HG02981 (cell line): Measurements from ENCODE around the gene PDSS2.
"Not testable (repeated sequence)": the region's sequence is repeated elsewhere in the genome, so short reads cannot be mapped to it uniquely, and the experiment has no call there.

Source experiments
- ATAC-seq: cut with Tn5 transposase; IDR thresholded peaks from one replicate; pipeline ENCODE4 v1.9.1; 2021; ENCODE audit warnings: mild to moderate bottlenecking, moderate library complexity; ENCODE audit not compliant: unreplicated experiment

The PDSS2 gene

DNA sequence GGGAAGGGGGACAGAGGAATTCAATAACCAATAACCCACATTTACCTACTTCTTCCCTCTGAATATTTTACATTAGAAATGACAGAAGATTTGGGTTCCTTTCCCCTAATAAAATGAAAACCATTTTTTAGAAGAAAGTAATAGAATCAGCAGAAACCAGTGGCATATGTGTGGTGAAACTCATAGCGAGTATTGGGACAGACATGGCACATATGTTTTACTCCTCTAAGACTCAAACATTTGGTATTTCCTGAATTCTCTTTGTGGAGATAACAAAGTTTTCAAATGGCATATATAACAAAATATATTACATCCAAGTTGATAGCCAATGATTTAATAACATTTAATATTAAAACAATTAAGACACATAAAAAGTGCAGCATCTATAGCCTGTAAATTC is 331.2 kb downstream of the PDSS2 start:
- ATAC-seq: no peak

DNA sequence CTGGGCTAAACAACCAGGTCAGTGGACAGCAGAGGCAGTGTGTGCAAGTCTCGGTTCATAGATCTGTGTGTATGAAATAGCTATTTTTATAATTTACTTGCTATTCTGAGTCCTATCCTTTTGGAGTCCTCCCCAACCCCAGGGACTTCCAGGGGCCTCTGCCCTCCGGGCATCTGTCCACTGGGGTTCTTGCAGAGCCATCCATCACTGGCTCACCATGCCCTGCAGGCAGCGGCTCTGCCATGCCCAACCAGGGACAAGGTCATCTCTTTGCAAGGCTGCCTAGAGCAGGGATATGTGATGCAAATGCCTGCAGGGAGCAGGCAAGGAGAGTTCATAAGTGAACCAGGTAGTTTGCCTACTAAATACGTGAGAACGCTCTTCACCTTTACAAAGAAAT is 333.6 kb downstream of the PDSS2 start:
- no peak for ATAC-seq

DNA sequence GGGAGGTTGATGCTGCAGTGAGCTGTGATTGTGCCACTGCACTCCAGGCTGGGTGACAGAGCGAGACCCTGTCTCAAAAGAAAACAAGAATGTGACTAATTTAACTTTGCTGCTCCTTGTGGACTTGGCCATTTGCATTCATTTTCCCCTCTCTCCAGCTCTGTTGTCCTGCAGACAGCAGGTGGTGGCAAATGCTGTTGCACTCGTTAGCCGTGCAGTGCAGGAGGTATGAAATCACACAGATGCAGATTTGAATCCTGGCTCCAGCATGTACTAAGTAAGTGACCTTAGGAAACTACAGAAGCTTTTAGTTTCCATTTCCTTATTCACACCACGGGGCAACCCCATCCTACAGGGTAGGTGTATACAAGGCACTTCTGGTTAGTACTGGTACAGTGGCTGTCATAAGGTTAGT is 334.4 kb downstream of the PDSS2 start:
- peak; percentile 48 for ATAC-seq

DNA sequence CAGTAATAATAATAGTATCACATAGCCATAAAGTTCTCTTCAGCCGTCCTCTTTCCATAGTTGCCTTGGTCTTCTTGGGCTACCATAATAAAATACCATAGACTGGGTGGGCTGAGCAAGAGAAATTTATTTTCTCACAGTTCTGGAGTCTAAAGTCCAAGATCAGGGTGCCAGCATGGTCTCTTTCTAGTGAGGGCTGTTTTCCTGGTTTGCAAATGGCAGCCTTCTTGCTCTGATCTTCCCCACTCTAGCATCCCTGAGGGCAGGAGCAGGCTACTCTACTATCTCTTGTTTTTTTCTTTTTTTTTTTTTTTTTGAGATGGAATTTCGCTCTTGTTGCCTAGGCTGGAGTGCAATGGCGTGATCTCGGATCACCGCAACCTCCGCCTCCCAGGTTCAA is 335.9 kb downstream of the PDSS2 start:
- no peak for ATAC-seq

DNA sequence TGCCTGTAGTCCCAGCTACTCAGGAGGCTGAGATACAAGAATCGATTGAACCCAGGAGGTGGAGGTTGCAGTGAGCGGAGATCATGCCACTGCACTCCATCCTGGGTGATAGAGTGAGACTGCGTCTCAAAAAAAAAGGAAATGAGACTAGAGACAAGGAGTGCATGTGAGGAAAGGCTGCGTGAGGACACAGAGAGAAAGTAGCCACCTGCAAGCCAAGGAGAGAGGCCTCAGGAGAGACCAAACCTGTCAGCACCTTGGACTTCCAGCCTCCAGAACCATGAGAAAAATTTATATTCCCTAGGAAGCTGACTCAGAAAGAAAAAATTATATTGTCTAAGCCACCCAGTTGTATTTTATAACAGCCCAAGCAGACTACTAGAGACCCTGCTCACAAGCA is 336.6 kb downstream of the PDSS2 start:
- ATAC-seq: no peak

DNA sequence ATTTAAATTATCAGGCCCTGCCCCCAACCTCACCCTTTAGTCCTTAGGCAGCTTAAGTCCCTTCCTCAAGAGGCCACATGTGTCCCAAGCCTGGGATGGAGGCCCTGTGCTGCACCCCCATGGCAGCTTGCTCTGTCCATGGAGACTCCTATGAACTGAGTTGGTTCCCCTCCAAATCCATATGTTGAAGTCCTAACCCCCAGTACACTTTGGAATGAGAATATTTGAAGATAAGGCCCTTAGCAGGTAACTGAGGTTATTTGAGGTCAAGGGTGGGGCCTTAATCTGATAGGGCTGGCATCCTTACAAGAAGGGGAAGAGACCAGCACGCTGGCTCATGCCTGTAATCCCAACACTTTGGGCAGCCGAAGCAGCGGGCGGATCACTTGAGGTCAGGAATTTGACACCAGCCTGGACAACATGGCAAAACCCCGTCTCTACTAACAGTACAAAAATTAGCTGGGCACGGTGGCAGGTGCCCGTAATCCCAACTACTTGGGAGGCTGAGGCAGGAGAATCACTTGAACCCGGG is 337.3 kb downstream of the PDSS2 start:
- no peak for ATAC-seq

DNA sequence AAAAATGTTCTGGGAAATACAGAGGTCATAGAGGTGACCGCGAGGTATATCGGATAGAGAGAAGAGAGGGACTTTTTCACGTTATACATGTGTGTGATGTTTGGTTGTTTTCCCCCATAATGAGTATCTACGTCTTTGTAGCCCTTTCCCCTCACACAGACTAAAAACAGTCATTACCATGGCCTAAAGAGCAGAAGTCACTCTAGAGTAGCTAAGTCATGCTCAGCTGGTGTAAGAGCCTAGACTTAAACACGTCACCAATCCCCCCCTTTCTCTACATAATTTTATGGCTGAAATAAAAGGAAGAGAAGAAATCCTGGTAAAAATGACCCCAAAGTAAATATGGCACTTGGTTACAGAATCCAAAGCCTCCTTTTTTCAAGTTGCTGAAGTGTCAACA is 338.1 kb downstream of the PDSS2 start:
- ATAC-seq: no peak

DNA sequence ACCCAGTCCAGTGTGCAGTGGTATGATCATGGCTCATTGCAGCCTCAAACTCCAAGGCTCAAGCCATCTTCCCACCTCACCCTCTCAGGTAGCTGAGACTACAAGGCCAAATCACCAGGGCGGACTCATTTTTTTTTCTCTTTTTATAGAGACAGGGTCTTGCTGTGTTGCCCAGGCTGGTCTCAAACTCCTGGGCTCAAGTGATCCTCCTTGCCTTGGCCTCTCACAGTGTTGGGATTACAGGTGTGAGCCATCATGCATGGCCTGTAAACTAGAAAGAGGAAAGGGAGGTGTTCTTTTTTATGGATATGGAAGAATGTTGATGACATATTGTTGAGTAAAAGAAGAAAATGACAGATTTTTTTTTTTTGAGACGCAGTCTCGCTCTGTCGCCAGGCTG is 339.0 kb downstream of the PDSS2 start:
- ATAC-seq: no peak

DNA sequence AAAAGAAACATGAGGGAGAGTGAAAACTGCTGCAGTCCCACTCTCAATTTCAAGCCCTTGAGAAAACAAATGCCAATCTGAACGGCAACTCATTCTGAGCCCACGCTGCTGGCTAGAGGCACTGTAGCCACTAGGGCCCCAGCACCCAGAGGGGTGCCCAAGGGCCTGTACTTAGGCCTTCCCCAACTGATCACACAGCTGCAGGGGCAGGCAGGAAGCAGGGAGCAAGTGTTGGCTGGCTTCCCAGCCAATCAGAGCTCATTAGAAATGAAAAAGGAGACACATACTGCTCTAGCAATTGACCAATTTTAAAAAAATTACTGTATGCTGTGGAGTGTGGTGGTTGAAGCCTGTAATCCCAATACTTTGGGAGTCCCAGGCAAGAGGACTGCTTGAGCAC is 340.4 kb downstream of the PDSS2 start:
- ATAC-seq: no peak

DNA sequence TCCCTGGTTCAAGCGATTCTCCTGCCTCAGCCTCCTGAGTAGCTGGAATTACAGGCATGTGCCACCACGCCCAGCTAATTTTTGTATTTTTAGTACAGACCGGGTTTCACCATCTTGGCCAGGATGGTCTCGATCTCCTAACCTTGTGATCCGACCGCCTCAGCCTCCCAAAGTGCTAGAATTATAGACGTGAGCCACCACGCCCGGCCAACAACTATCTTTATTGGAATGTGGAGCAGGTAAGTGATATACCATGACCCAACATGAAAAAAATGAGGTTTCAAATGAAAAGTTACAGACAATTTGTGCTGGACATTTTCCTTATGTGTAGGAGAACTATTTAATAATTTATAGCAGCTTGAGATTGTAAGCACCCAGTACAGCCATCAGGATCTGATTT is 340.8 kb downstream of the PDSS2 start:
- ATAC-seq: not testable (repeated sequence)

DNA sequence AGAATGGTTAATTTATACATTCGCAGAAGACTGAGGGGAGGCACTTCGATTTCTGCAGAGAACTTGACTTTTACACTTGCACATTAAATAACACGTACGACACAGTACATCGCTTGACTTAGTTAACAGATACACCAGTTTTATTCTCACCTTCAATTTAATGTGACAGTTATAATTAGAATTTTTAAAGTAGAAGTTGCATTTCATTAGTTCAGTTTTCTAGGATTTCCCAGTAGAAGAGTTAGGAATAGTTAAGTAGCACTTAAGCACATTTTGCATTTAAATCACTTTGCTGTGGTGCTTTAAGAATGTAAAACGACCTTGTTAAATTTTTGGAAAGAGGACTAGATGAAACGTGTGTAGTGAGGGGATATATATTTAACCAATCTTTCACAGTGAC is 342.4 kb downstream of the PDSS2 start:
- ATAC-seq: no peak

DNA sequence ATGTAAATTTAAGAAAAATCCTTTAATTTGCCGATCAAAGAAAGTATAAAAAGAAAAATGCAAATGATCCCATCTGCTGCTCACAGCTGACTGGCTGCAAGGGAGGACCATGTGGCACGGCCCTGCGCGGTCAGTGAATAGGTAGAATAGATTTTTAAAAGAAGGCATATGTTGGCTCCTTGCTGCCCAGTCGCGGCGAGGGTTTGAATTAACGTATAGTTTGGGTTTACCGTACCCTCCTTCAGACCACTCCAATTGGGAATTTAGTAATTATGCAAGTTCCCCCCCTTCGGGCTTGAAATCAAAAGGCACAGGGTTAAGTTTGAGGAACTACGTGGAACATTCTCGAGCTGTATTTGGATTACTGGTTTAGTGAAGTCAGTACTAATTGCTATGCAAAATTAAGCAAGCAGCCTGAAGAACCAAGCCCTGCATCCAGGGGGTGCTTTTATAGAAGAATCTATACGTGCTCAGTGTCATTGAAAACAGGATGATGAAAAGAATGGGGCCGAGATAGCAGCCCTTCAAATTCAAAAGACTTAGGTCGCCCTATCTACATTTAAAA is 343.0 kb downstream of the PDSS2 start:
- ATAC-seq: no peak

DNA sequence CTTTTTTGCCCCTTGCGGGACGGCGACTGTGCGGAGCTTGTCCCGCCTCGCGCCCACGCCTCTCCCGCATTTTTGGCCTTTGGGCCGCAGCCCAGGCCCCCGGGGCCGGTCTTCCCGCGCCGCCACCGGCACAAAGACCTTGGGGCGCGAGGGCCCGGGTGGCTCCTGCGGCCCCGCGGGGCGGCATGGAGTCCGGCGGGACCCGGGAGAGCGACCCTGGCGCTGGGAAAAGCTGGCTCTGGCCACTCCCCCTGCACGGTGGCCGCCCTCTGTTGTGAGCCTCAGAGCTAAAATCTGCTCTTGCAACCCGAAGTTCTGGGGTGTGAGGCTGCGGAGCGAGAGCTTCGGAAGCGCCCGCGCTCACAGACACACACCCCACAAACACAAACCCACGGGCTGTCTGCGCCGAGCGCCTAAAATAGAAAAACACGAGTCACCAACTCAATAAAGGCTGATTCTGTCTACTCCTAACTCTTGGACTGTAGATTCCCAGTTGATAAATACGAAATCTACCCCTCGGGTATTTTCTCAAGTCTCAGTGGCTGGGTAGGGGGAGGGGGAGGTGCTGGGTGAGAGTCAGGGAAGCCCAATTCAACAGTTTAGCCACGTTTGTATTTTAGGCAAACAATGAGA is 343.6 kb downstream of the PDSS2 start:
- no peak for ATAC-seq

DNA sequence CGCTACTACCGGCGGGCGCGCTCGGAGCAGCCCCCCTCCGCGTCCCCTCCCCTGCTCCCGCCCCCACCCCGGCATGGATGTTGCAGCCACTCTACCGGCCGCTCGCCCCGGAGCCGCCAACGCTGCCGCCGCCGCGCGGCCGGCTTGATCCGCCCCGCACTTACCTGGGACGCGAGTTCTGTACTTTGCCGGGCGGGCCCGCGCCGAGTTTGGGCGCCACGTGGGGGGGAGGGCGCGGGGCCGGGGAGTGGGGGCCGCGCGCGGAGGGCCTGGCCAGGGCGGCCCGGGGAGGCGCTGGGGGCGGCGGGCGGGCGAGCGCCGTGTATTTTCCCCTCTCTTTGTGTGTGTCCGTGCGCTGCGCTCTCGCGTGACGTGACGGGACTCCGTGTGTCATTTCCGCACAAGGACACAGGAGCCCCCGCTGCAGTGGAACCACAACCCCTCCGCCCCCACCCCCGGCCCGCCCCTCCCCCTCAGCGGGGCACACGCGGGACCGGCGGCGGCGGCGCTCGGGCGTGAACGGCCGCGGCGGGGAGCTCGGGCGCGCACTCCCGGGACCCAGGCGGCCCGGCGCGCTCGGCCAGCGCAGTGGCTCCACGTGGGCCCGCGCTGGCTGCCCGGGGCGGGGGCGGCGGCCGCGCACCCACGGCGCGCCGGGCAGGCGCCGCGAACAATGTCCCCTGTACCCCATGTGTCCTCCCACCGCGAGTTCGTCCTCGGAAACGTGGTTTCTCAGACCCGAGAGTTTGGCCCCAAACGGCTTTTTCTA is 344.3 kb downstream of the PDSS2 start, which contains the start of gene BEND3:
Gene BEND3 (minus strand): TSS at position 590 of the 769 bp plus-strand sequence. CDS start 16,230 bp downstream, outside the sequence.
- no peak for ATAC-seq

DNA sequence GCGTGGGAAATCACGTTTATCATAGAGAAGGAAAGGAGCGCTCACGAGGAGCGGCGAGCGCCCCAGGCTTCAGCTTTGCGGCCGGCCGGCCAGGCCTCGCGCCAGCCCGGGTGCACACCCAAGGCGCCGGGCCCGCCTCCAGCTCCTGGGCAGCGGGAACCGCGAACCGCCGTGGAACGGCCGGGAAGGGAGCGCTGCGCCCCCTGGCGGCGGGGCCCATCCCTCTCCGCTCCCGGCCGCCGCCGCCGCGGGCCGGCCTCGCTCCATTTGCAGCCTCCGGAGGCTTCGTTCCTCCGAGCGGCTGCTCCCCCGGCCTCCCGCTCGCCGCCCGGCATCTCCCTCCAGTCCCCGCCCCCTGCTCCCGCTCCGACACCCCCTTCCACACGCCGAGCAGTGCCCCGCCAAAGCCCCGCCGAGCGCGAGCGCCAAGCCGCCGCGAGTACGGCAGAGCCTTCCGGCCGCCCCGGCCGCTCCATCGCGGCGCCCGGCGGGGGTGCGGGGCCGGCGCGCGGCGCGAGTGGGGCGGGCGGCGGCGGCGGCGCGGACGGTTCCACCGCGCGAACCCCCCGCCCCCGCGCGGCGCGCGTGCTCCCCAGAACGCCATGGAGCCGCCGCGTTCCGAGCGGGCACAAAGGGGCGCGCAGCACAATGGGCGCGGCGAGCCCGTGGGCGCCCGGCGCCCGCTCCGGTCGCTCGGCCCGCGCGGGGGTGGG is 345.0 kb downstream of the PDSS2 start:
- ATAC-seq: peak; percentile 55

DNA sequence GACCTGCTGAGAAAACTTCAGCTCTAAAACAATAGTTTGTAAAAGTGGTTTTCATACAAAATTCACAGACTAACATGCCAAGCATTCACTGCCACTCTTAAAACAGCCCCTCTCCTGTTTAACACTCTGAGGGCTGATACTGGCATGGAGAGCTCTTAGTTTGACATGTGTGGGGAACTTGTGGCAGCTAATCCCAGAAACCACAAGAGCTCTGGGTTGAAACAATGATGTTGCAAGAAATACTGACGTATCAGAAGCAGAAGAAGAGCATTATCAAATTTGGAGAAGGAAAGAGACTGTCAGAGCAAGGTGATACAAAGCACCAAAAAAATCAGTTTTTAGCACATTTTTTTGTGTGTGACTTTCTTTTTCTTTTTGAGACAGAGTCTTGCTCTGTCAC is 349.2 kb downstream of the PDSS2 start:
- no peak for ATAC-seq

DNA sequence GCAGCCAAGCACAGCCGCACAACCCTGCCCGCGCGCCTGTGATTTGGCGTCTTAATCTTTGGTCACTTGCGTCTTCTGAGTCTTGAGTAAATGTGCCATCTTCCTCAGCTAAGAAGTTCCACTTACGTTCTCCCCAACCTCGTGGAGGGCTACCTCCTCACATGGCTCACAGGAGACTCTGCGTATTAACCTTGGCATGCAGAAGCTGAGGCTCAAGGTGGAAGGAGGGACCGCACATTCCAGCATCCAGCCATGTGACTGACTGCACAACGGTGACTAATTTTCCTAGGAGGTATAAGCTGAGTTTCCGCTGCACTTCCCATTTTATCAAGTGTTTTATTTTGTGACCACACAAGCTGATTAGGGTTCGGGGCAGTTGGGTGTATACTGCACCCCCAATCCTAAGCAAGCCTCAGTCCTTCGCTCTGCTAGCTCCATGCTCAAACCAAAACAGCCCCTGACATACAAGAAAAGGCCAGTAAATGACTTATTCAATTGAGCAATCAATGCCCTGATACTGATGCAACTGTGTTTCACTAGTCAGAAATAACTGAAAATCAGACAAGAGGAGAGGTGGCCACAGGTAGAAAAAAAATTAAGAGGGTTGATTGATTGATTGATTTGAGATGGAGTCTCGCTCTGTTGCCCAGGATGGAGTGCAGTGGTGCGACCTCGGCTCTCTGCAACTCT is 351.0 kb downstream of the PDSS2 start:
- no peak for ATAC-seq

DNA sequence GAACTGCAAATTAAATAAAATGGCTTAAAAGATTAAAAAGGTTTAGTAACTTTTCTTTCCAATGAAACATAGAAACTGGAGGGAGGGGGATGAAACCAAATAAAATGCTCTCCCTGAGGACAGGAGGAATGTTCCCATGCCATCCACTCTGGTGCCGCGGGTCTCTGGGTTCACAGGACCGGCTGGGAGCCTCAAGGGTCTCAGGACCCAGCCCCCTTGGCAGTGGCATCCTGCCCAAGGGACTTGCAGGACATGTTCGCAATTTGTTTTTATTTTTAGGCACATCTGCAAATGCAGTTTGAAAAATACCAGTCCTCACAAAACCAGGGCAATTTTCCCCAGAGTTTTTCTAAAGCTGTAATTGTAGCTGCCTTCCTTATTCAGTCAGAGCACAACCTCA is 351.6 kb downstream of the PDSS2 start:
- no peak for ATAC-seq

DNA sequence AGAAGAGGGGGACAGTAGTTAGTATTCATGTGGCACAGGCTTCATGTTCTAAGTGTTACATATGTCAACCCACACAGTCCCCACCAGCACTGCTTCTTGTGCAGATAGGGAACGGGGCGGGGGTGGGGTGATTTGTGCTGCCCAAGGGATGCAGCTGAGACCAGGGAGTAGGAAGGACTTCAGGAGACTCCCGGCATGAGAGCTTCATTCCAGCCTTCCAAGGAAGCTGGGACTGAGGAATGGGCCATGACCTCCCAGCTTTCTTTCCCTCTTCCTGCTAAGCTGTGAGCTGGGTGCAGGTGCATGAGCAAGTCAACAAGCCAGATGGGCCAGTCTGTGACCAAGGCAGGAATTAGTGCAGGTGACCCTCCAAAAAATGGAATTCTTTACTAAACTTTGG is 353.2 kb downstream of the PDSS2 start:
- ATAC-seq: no peak

DNA sequence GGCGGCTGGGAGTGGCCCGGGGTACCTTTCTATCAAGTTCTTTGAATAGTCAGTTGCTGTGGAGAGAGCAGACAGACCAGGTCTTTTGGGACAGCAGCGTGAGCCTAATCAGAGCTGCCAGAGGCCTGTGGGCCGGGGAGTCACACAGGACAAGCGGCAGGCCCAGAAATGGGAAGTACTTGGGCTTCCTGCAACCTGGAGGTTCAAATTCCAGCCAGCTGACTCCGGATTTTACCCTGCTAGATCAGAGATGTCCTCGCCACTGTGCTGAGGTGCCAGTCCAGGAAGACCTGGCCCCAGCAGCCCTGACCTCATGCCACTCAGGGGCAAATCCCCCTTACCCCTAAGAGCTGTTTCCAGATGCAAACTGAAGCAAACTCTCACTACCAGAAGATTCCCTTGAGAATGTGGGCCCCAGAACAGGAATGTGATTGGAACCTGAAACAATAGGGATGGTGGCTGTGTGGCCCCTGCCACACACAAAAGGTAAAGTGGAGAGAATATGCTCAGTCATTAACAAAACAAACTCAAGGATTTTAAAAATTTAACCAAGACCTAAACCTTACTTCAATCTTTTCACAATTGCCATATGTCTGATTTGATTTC is 353.8 kb downstream of the PDSS2 start:
- ATAC-seq: no peak
